ENCODE results near the gene ATP8B1.

DNA sequence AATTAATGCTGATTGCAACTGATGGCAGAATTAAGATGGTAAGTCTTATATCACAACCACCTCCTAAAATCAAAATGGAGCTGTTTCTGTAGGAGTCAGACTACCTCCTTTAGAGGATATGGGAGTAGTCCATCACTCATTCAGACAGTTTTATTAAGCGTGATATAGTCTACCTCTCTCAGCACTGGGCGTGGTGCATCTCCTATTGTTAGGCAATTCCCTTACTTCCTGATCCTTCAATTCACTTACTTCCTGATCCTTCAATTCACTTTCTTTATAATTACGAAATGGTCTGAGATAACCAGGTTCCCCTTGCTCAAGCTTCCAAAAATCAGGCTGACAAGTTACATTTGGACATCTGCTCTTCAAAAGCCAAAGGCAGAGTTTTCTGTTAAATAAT is 31.9 kb downstream of the ATP8B1 start:
- TF ChIP-seq, protein P1, sequence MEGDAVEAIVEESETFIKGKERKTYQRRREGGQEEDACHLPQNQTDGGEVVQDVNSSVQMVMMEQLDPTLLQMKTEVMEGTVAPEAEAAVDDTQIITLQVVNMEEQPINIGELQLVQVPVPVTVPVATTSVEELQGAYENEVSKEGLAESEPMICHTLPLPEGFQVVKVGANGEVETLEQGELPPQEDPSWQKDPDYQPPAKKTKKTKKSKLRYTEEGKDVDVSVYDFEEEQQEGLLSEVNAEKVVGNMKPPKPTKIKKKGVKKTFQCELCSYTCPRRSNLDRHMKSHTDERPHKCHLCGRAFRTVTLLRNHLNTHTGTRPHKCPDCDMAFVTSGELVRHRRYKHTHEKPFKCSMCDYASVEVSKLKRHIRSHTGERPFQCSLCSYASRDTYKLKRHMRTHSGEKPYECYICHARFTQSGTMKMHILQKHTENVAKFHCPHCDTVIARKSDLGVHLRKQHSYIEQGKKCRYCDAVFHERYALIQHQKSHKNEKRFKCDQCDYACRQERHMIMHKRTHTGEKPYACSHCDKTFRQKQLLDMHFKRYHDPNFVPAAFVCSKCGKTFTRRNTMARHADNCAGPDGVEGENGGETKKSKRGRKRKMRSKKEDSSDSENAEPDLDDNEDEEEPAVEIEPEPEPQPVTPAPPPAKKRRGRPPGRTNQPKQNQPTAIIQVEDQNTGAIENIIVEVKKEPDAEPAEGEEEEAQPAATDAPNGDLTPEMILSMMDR (IDR thresholded peaks at IDR 0.05; ENCODE audit: borderline replicate concordance, extremely low read depth, low read length, poor library complexity, severe bottlenecking) = no peak
- no peak for TF ChIP-seq EZH2 (IDR thresholded peaks at IDR 0.05; ENCODE audit: borderline replicate concordance, low read depth, low read length, severe bottlenecking)

All from DND-41 (cell line).